Tibial artery (tissue), 4 donors: ENCODE results near the gene RAPGEF4.

ENCODE experiments used
- DNase-seq, 2 donors: peaks; one replicate each; pipeline ENCODE4 v3.0.0-alpha.2; 2019
- H3K27ac ChIP-seq, 2 donors: fragments of 200-600 bp; sonication (generic) in 1 of 2; 1 replicate in 1 of 2; 2 replicates in 1 of 2; pipeline ENCODE4 v1.5.1; 2018 to 2019; ENCODE audit warnings: mild to moderate bottlenecking in 1 of 2
- H3K27me3 ChIP-seq, 2 donors: fragments of 200-600 bp; sonication (generic) in 1 of 2; one replicate each; pipeline versions ENCODE4 v1.5.1 to v1.6.0; 2016 to 2019
- H3K36me3 ChIP-seq, 3 donors: fragments of 200-600 bp; sonication (generic) in 2 of 3; one replicate each; pipeline ENCODE4 v1.5.1; 2016 to 2019; ENCODE audit warnings: mild to moderate bottlenecking in 2 of 3
- H3K4me1 ChIP-seq, 4 donors: fragments of 200-600 bp; sonication (generic) in 2 of 4; 1 replicate in 3 of 4; 2 replicates in 1 of 4; pipeline ENCODE4 v1.5.1; 2016 to 2019
- H3K4me3 ChIP-seq, 2 donors: fragments of 200-600 bp; sonication (generic) in 1 of 2; 1 replicate in 1 of 2; 2 replicates in 1 of 2; pipeline ENCODE4 v1.5.1; 2018 to 2019; ENCODE audit warnings: mild to moderate bottlenecking in 2 of 2
- H3K9me3 ChIP-seq, 3 donors: fragments of 200-600 bp; sonication (generic) in 1 of 3; one replicate each; pipeline ENCODE4 v1.5.1; 2016 to 2019
- CTCF ChIP-seq, 2 experiments: fragments of 200-600 bp in 1 of 2; fragments of 450-650 bp in 1 of 2; IDR thresholded peaks; one replicate each; pipeline ENCODE4 v1.5.1; 2017 to 2019; ENCODE audit warnings: antibody characterized with exemption in 2 of 2, mild to moderate bottlenecking in 1 of 2, moderate library complexity in 1 of 2
- intact Hi-C: fragments of 100-400 bp; cut with DNase I; formaldehyde crosslinking; loops from one replicate; pipeline ENCODE4 v1.15.0; 2023; ENCODE audit warnings: low total_unique reads

Gene RAPGEF4

GRCh38 chr2:173099804-173100203, 364.2 kb downstream of the RAPGEF4 start:
- no peak for DNase-seq
- Histone ChIP-seq H3K27ac (no peak overlapping the region), H3K27me3 (no peaks in the 10 kb centered on the region), H3K4me3 (no peak overlapping the region), H3K4me1 (peaks cover 0 to 45% (median 10%) of the 10 kb centered on the region in 4 donors), H3K36me3 (peaks cover 9 to 11% (median 10%) of the 10 kb centered on the region in 3 donors), H3K9me3 (no peaks in the 10 kb centered on the region)
- TF ChIP-seq CTCF (IDR thresholded peaks at IDR 0.05), result no peak
- intact Hi-C loops, result no loop called here

DNA sequence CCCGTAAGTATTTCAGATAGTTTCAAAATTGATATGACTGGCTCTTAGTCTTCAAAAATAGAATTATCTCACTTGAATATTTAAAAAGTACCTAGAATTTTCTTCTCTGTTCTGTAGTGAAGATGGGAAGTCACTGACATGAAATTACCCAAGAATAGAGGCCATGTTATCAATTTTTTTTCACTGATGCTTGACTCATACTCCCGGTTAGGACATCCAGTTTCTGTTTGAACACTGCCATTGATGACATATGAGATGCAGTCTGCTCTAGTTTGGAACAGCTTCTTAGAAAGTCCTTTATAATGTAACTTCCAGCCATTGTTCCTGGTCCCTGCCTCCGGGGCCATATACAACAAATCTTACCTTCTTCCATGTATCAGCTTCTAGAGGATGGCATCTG, 366.0 kb downstream of the RAPGEF4 start:
- Histone ChIP-seq H3K36me3 (peaks cover 5 to 8% (median 7%) of the 10 kb centered on the region in 3 donors), H3K4me3 (no peak overlapping the region), H3K4me1 (peaks cover 0 to 38% (median 9%) of the 10 kb centered on the region in 4 donors), H3K27me3 (no peaks in the 10 kb centered on the region), H3K27ac (no peak overlapping the region), H3K9me3 (no peaks in the 10 kb centered on the region)
- intact Hi-C loops, result no loop called here
- no peak for TF ChIP-seq CTCF (IDR thresholded peaks at IDR 0.05)
- no peak for DNase-seq
